Muscle of leg (tissue), 11 donors: ENCODE measurements around the gene PSMA6. TPM values are rescaled to one million over a fixed set of nuclear protein-coding genes. Genes with fewer than 3 reads are reported as not detected.
"Not testable (repeated sequence)": the region's sequence is repeated elsewhere in the genome, so short reads cannot be mapped to it uniquely, and the experiment has no call there.

Source experiments
- DNase-seq: peaks from one replicate; pipeline ENCODE4 v3.0.0; 2013
- H3K27ac ChIP-seq: one replicate; pipeline ENCODE4 v1.5.1; 2013; ENCODE audit warnings: mild to moderate bottlenecking, low read length, control low read depth
- H3K27me3 ChIP-seq: one replicate; pipeline ENCODE4 v1.6.1; 2013; ENCODE audit warnings: low read length; ENCODE audit not compliant: control insufficient read depth, insufficient read depth
- H3K36me3 ChIP-seq: one replicate; pipeline ENCODE4 v1.6.1; 2013; ENCODE audit warnings: low read length; ENCODE audit not compliant: control insufficient read depth, insufficient read depth
- H3K4me1 ChIP-seq: one replicate; pipeline ENCODE4 v1.6.1; 2013; ENCODE audit warnings: low read length; ENCODE audit not compliant: control insufficient read depth, insufficient read depth
- H3K4me3 ChIP-seq: one replicate; pipeline ENCODE4 v1.5.1; 2013; ENCODE audit warnings: low read length, control low read depth
- H3K9me3 ChIP-seq: replicated peaks from 2 replicates; pipeline ENCODE4 v1.6.1; 2013; ENCODE audit warnings: low read depth, low read length; ENCODE audit not compliant: control insufficient read depth
- WGBS: methylation state at CpG from one replicate; pipeline ENCODE4 v1.1.5; 2013; ENCODE audit warnings: missing lambda C conversion rate; ENCODE audit not compliant: insufficient coverage; 5-methylcytosine and 5-hydroxymethylcytosine counted together
- polyA plus RNA-seq, 8 donors: library from polyadenylated mRNA; unstranded; fragments of 120-200 nt; gene quantifications; one replicate each; pipeline versions ENCODE4 v1.2.1 to v1.2.3, GENCODE V29; 2013; ENCODE audit warnings: inconsistent platforms in 1 of 8, low replicate concordance in 1 of 8; ENCODE audit not compliant: insufficient read length in 8 of 8, insufficient read depth in 1 of 8
- total RNA-seq: library from RNA; stranded (reverse); fragments of 120-200 nt; gene quantifications from one replicate; pipeline ENCODE4 v1.2.4, GENCODE V29; 2013

PSMA6 gene
- total and polyA plus RNA-seq, 9 donors = 161 to 218 (median 181) TPM

DNA sequence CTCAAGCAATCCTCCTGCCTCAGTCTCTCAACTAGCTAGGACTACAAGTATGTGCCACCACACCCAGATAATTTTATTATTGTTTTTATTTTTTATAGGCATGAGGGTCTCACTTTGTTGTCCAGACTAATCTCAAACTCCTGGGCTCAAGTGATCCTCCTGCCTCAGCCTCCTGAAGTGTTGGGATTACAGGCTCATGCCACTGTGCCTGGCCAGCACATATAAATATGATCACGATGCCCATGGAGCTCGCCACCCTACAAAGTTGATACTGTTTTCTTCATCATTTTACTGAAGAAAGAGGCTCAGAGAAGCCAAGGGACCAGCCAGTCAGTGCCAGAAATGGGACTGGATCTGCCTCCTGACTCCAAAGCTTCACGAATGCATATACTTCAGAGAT lies 59.3 kb downstream of the PSMA6 start:
- Histone ChIP-seq H3K36me3 (no peaks in the 10 kb centered on the region), H3K9me3 (no peaks in the 10 kb centered on the region), H3K27me3 (no peaks in the 10 kb centered on the region), H3K27ac (no peak overlapping the region), H3K4me3 (no peak overlapping the region), H3K4me1 (peaks cover 15% of the 10 kb centered on the region)
- DNase-seq = no peak
- 83% methylated on average over 3 of the region's 3 CpGs for WGBS

DNA sequence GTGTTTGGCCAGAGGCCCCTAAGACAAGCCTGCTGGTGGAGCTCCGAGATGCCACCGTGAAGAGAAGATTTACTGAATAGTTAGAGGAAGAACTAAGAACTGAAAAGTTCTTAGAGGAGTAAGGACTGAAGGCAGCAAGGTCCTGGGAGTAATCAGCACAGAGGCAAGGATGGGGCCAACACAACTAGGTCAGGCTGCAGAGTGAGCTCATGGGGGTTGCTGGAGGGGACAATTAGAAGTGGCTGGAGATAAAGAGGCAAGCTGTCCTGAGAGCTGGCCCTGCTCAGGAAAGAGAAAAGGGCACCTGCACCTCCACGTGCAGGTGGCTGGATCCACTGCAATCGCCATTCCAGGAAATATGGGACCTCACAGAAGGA lies 59.7 kb downstream of the PSMA6 start:
- Histone ChIP-seq H3K27ac (no peak overlapping the region), H3K36me3 (no peaks in the 10 kb centered on the region), H3K4me3 (no peak overlapping the region), H3K4me1 (peaks cover 15% of the 10 kb centered on the region), H3K9me3 (no peaks in the 10 kb centered on the region), H3K27me3 (no peaks in the 10 kb centered on the region)
- DNase-seq = no peak
- 48% methylated on average over 4 of the region's 4 CpGs for WGBS

DNA sequence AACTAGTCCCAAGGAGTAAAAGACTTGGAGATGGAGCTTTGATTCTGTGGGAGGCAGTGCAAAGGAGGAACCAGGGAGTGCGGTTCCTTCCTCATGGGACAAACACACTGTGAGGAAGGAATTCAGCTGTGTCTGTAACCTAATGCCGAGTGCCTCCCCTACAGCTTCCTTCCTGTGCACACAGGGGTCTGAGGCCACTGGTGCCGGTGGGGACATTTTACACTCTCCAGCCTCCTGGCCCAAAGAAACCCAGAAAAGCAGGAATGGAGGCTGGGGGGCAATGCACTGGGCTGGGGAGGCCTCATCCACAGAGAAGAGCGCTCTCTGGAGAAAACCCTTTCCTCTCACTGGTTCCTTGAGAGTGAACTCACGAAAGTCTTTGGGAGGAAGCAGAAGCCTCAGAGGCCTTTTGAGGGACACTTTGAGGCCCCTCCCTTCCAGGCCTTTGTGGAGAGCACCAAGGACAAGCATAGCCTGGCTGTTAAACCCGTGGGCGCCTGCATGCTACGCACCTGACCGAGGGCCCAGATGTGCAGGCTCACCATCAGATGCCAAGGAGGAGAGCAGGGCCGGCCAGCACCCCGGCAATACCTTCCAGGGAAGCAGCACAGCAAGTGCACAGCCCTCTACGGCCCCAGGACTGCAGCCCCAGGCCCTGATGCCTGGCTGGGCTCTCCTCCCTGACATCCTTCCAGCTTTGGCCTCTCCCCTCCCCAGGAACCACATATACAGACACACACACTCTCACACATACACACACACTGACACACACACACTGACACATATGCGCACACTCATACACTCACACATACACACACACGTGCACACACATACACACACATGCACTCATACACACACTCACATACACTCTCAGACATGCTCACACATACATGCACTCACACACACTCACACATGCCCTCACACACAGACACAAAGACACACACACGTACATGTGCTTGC lies 60.4 kb downstream of the PSMA6 start:
- Histone ChIP-seq H3K9me3 (no peaks in the 10 kb centered on the region), H3K4me1 (peaks cover 15% of the 10 kb centered on the region), H3K27me3 (no peaks in the 10 kb centered on the region), H3K27ac (peak overlapping the region; percentile 9), H3K36me3 (no peaks in the 10 kb centered on the region), H3K4me3 (no peak overlapping the region)
- 45% methylated on average over 10 of the region's 15 CpGs for WGBS
- DNase-seq = peak; percentile 50

DNA sequence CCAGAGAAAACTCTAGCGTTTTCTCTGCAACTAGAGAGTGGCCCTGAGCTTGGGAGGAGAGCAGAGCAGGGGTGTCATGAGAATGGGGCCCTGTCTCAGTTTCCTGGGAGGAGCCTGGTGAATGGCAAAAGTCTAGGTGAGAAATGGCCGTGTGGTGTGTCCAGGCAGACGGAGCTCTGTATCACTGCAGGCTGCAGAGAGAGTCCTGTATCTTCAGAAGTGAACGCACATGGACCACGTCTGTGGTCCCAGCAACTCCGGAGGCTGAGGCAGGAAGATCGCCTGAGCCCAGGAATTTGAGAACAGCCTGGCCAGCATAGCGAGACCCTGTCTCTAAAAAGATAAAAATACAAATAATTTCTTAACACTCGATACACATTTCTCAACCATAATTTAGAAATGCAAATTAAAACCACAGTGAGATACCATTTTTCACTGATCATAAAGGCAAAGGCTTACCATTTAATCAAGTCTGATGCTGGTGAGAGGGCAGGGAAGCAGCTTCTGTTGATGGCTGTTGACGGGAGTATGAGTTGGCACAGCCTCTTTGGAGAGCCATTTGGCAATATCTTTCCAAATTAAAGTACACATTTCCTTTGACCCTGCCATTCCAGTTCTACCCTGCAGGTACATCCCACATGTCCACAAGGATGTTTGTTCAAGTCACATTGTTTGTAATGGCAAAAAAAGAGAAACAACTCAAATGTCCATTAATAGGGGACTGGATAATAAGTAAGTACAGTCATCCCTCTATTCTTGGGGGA lies 61.4 kb downstream of the PSMA6 start:
- no peaks in the 10 kb centered on the region for H3K36me3 ChIP-seq
- WGBS = 66% methylated on average over 7 of the region's 10 CpGs
- H3K4me1 ChIP-seq = peaks cover 15% of the 10 kb centered on the region
- H3K27me3 ChIP-seq = no peaks in the 10 kb centered on the region
- no peak for DNase-seq
- no peaks in the 10 kb centered on the region for H3K9me3 ChIP-seq
- no peak overlapping the region for H3K4me3 ChIP-seq
- H3K27ac ChIP-seq = no peak overlapping the region

DNA sequence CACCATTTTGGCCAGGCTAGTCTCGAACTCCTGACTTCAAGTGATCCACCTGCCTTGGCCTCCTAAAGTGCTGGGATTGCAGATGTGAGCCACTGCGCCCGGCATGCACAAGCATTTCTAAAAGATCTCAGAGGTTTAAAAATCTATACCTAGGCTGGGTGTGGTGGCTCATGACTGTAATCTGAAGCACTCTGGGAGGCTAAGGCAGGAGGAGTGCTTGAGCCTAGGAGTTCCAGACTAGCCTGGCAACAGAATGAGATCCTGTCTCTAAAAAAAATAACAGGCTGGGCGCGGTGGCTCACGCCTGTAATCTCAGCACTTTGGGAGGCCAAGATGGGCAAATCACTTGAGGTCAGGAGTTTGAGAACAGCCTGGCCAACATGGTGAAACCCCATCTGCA lies 63.1 kb downstream of the PSMA6 start:
- not testable (repeated sequence) for H3K36me3 ChIP-seq, H3K27me3 ChIP-seq, H3K4me3 ChIP-seq, H3K9me3 ChIP-seq, DNase-seq, H3K27ac ChIP-seq
- 100% methylated on average over 3 of the region's 6 CpGs for WGBS
- H3K4me1 ChIP-seq = peaks cover 15% of the 10 kb centered on the region

DNA sequence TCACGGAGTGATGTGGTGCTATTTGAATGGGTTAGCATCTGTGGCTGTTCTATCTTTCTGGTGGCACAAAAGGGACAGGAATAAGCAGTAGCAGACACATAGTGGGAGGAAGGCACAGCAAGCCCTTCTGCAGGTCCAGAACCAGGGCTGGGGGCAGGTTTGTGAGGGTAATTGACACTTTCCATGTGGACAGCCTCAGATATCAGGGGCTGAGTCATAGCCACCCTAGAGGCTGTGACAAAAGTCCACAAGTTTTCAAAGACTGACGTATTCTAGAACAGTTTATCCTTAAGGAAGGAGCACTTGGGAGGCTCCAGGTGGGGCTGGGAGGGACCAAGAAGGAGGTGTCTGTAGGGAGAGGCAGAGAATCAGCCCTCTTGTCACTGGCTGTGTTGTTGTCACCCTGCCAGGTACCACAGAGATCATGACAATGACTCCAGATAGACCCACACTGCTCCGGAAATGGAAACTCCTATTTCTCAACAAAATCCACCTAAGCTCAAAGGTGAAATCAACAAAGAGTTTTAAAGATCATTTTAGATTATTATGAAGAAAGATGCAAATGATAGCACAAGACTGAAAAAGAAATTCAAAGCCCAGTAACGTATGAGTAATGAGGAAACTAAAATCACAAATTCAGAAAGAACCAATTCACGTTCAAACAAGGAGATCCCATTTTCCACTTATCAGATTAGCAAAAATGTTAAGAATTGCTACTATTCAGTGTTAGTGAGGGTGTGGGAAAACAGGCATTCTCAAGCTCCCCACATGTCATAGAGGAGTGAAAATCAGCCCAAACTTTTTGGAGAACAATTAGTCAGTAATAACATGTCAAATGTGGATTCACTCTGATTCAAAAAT lies 64.0 kb downstream of the PSMA6 start:
- no peaks in the 10 kb centered on the region for H3K27me3 ChIP-seq
- H3K9me3 ChIP-seq = no peaks in the 10 kb centered on the region
- H3K4me1 ChIP-seq = peaks cover 15% of the 10 kb centered on the region
- H3K4me3 ChIP-seq = no peak overlapping the region
- no CpG with 5 or more reads among the region's 5 CpGs for WGBS
- H3K36me3 ChIP-seq = no peaks in the 10 kb centered on the region
- H3K27ac ChIP-seq = no peak overlapping the region
- no peak for DNase-seq

DNA sequence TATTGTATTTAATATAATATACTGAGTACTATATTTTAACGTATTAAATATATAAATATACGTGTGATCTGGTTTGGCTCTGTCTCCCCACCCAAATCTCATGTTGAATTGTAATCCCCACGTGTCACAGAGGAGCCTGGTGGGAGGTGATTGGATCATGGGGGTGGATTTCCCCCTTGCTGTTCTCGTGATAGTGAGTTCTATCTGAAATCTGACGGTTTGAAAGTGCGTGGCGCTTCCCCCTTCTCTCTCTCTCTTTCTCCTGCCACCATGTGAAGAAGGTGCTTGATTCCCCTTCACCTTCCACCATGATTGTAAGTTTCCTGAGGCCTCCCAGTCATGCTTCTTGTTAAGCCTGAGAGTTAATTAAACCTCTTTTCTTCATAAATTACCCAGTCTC lies 67.5 kb downstream of the PSMA6 start:
- not testable (repeated sequence) for H3K9me3 ChIP-seq, H3K27ac ChIP-seq, H3K4me3 ChIP-seq, DNase-seq, H3K36me3 ChIP-seq, H3K27me3 ChIP-seq
- peaks cover 10% of the 10 kb centered on the region for H3K4me1 ChIP-seq
- 89% methylated on average over 3 of the region's 7 CpGs for WGBS

DNA sequence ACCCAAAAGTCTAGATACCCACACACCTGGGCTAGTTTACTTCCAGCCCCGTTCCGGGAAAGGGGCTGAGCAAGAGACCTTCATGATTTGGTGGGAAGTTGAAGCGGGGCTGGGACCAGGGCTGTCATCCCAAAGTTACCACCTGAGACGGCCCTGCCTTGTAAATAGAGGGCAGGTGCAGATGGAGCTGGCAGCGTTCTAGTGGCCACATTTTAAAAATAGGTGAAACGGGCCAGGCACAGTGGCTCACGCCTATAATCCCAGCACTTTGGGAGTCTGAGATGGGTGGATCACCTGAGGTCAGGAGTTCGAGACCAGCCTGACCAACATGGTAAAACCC lies 68.9 kb downstream of the PSMA6 start:
- no peaks in the 10 kb centered on the region for H3K9me3 ChIP-seq
- WGBS = 85% methylated on average over 4 of the region's 8 CpGs
- no peaks in the 10 kb centered on the region for H3K27me3 ChIP-seq
- H3K27ac ChIP-seq = no peak overlapping the region
- no peak for DNase-seq
- no peaks in the 10 kb centered on the region for H3K36me3 ChIP-seq
- H3K4me3 ChIP-seq = no peak overlapping the region
- peaks cover 14% of the 10 kb centered on the region for H3K4me1 ChIP-seq

DNA sequence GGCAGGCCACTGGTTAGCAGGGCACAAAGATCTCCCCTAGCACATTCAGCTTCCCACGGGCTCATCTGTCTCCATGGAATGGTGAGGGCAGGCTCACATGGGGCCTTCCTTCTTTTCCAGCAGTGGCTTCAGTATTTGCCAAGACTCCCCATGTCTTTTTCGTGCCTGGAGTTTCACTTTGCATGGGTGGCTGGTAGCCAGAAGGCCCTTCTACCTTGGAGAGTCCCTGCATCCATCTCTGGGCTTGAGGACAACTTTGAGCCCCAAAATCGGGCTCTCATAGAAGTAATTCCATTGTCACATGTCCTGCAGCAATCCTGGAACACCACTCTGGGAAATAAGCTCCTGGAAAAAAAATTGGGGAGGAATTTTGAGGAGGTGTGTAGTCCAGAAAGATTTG lies 70.3 kb downstream of the PSMA6 start:
- peak overlapping the region; percentile 29 for H3K27ac ChIP-seq
- 43% methylated on average over 2 of the region's 3 CpGs for WGBS
- no peaks in the 10 kb centered on the region for H3K36me3 ChIP-seq
- no peaks in the 10 kb centered on the region for H3K9me3 ChIP-seq
- peaks cover 21% of the 10 kb centered on the region for H3K4me1 ChIP-seq
- DNase-seq = peak; percentile 56
- no peak overlapping the region for H3K4me3 ChIP-seq
- H3K27me3 ChIP-seq = no peaks in the 10 kb centered on the region

DNA sequence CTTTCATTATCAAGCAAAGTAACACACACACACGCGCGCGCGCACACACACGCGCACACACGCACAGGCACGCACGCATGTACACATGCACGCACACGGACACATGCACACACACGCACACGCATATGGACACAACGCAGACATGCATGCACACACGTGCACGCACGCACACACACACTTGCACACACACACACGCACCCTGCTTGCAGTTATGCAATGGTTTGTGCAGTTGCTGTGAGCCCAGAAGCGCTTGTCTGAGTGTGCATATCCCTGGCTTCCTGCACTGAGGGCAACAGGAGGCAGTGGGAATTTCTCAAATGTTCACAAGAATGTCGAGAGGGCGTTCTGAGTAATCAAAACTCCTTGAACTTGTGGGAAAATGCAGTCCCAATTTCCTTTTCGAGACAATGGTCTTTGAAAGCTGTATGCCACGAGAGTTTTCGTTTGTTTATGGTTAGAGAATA lies 70.8 kb downstream of the PSMA6 start:
- no peaks in the 10 kb centered on the region for H3K27me3 ChIP-seq
- no peak overlapping the region for H3K27ac ChIP-seq
- no peaks in the 10 kb centered on the region for H3K9me3 ChIP-seq
- H3K4me1 ChIP-seq = peaks cover 25% of the 10 kb centered on the region
- DNase-seq = no peak
- no peaks in the 10 kb centered on the region for H3K36me3 ChIP-seq
- H3K4me3 ChIP-seq = no peak overlapping the region
- WGBS = 63% methylated on average over 21 of the region's 25 CpGs
